ENCODE results near the gene PRKCA.
"Not testable (repeated sequence)": the region's sequence is repeated elsewhere in the genome, so short reads cannot be mapped to it uniquely, and the experiment has no call there.

The PRKCA gene

GRCh38 chr17:66381701-66382362, 79.4 kb downstream of the PRKCA start:
- H3K9me3 Mint-ChIP-seq, result no peaks in the 10 kb centered on the region
- H3K4me1 Mint-ChIP-seq (ENCODE audit: low read depth), result peaks cover 71% of the 10 kb centered on the region
- H3K27ac Mint-ChIP-seq, result peak overlapping the region; percentile 85
- no peak for DNase-seq
- H3K36me3 Mint-ChIP-seq (ENCODE audit: low read depth), result peaks cover 32% of the 10 kb centered on the region
- no peaks in the 10 kb centered on the region for H3K27me3 Mint-ChIP-seq
- H3K4me3 Mint-ChIP-seq, result no peak overlapping the region

- peak overlapping the region; percentile 52 for H3K27ac Mint-ChIP-seq
- H3K36me3 Mint-ChIP-seq (ENCODE audit: low read depth), result peaks cover 42% of the 10 kb centered on the region
- no peaks in the 10 kb centered on the region for H3K9me3 Mint-ChIP-seq
- DNase-seq, result no peak
- H3K4me1 Mint-ChIP-seq (ENCODE audit: low read depth), result peaks cover 73% of the 10 kb centered on the region
- H3K4me3 Mint-ChIP-seq, result no peak overlapping the region
- H3K27me3 Mint-ChIP-seq, result no peaks in the 10 kb centered on the region
Observed at GRCh38 chr17:66383333-66383732, 80.9 kb downstream of the PRKCA start.

GRCh38 chr17:66386498-66387351, 84.3 kb downstream of the PRKCA start:
- H3K4me3 Mint-ChIP-seq, result no peak overlapping the region
- peaks cover 72% of the 10 kb centered on the region for H3K4me1 Mint-ChIP-seq (ENCODE audit: low read depth)
- H3K27me3 Mint-ChIP-seq, result no peaks in the 10 kb centered on the region
- peaks cover 65% of the 10 kb centered on the region for H3K36me3 Mint-ChIP-seq (ENCODE audit: low read depth)
- H3K27ac Mint-ChIP-seq, result peak overlapping the region; percentile 67
- no peaks in the 10 kb centered on the region for H3K9me3 Mint-ChIP-seq
- no peak for DNase-seq

GRCh38 chr17:66387392-66387981, 85.1 kb downstream of the PRKCA start:
- no peaks in the 10 kb centered on the region for H3K27me3 Mint-ChIP-seq
- H3K4me3 Mint-ChIP-seq, result no peak overlapping the region
- H3K4me1 Mint-ChIP-seq (ENCODE audit: low read depth), result peaks cover 76% of the 10 kb centered on the region
- H3K27ac Mint-ChIP-seq, result peak overlapping the region; percentile 67
- DNase-seq, result no peak
- H3K36me3 Mint-ChIP-seq (ENCODE audit: low read depth), result peaks cover 67% of the 10 kb centered on the region
- no peaks in the 10 kb centered on the region for H3K9me3 Mint-ChIP-seq

- H3K27me3 Mint-ChIP-seq, result no peaks in the 10 kb centered on the region
- peak overlapping the region; percentile 51 for H3K27ac Mint-ChIP-seq
- H3K36me3 Mint-ChIP-seq (ENCODE audit: low read depth), result peaks cover 75% of the 10 kb centered on the region
- peaks cover 3% of the 10 kb centered on the region for H3K9me3 Mint-ChIP-seq
- H3K4me1 Mint-ChIP-seq (ENCODE audit: low read depth), result peaks cover 77% of the 10 kb centered on the region
- H3K4me3 Mint-ChIP-seq, result no peak overlapping the region
- DNase-seq, result no peak
Observed at GRCh38 chr17:66392783-66393437, 90.5 kb downstream of the PRKCA start.

GRCh38 chr17:66395961-66396360, 93.5 kb downstream of the PRKCA start:
- Mint-ChIP-seq H3K4me3 (no peak overlapping the region), H3K27ac (peak overlapping the region; percentile 65), H3K27me3 (no peaks in the 10 kb centered on the region), H3K4me1 (ENCODE audit: low read depth) (peaks cover 88% of the 10 kb centered on the region), H3K36me3 (ENCODE audit: low read depth) (peaks cover 62% of the 10 kb centered on the region), H3K9me3 (peaks cover 3% of the 10 kb centered on the region)
- no peak for DNase-seq

GRCh38 chr17:66397486-66397885, 95.1 kb downstream of the PRKCA start:
- DNase-seq, result no peak
- peaks cover 3% of the 10 kb centered on the region for H3K9me3 Mint-ChIP-seq
- H3K4me1 Mint-ChIP-seq (ENCODE audit: low read depth), result peaks cover 88% of the 10 kb centered on the region
- peaks cover 56% of the 10 kb centered on the region for H3K36me3 Mint-ChIP-seq (ENCODE audit: low read depth)
- no peaks in the 10 kb centered on the region for H3K27me3 Mint-ChIP-seq
- H3K4me3 Mint-ChIP-seq, result no peak overlapping the region
- peak overlapping the region; percentile 78 for H3K27ac Mint-ChIP-seq

- Mint-ChIP-seq H3K27ac (peak overlapping the region; percentile 78), H3K4me1 (ENCODE audit: low read depth) (peaks cover 88% of the 10 kb centered on the region), H3K36me3 (ENCODE audit: low read depth) (peaks cover 50% of the 10 kb centered on the region), H3K4me3 (peak overlapping the region; percentile 2), H3K9me3 (peaks cover 3% of the 10 kb centered on the region), H3K27me3 (no peaks in the 10 kb centered on the region)
- DNase-seq, result no peak
Observed at GRCh38 chr17:66398059-66398458, 95.6 kb downstream of the PRKCA start.

GRCh38 chr17:66398617-66399016, 96.2 kb downstream of the PRKCA start:
- no peak for DNase-seq
- H3K27ac Mint-ChIP-seq, result peak overlapping the region; percentile 83
- H3K27me3 Mint-ChIP-seq, result no peaks in the 10 kb centered on the region
- H3K4me3 Mint-ChIP-seq, result peak overlapping the region; percentile 47
- H3K36me3 Mint-ChIP-seq (ENCODE audit: low read depth), result peaks cover 44% of the 10 kb centered on the region
- H3K4me1 Mint-ChIP-seq (ENCODE audit: low read depth), result peaks cover 90% of the 10 kb centered on the region
- peaks cover 3% of the 10 kb centered on the region for H3K9me3 Mint-ChIP-seq

GRCh38 chr17:66399441-66399840, 97.0 kb downstream of the PRKCA start:
- no peaks in the 10 kb centered on the region for H3K27me3 Mint-ChIP-seq
- peaks cover 36% of the 10 kb centered on the region for H3K36me3 Mint-ChIP-seq (ENCODE audit: low read depth)

GRCh38 chr17:66400041-66400688, 97.8 kb downstream of the PRKCA start:
- not testable (repeated sequence) for H3K9me3 Mint-ChIP-seq, DNase-seq, H3K27me3 Mint-ChIP-seq
- H3K36me3 Mint-ChIP-seq (ENCODE audit: low read depth), result peaks cover 30% of the 10 kb centered on the region
- H3K4me1 Mint-ChIP-seq (ENCODE audit: low read depth), result peaks cover 91% of the 10 kb centered on the region
- peak overlapping the region; percentile 24 for H3K4me3 Mint-ChIP-seq
- peak overlapping the region; percentile 63 for H3K27ac Mint-ChIP-seq

More at GRCh38 chr17:66399441-66399840, 97.0 kb downstream of the PRKCA start:
- Mint-ChIP-seq H3K4me3 (peak overlapping the region; percentile 47), H3K4me1 (ENCODE audit: low read depth) (peaks cover 90% of the 10 kb centered on the region), H3K27ac (peak overlapping the region; percentile 83), H3K9me3 (no peaks in the 10 kb centered on the region)
- no peak for DNase-seq

GRCh38 chr17:66400698-66401097, 98.3 kb downstream of the PRKCA start:
- peak overlapping the region; percentile 63 for H3K27ac Mint-ChIP-seq
- H3K27me3 Mint-ChIP-seq, result no peaks in the 10 kb centered on the region
- DNase-seq, result no peak
- H3K9me3 Mint-ChIP-seq, result no peaks in the 10 kb centered on the region
- peaks cover 35% of the 10 kb centered on the region for H3K36me3 Mint-ChIP-seq (ENCODE audit: low read depth)
- H3K4me1 Mint-ChIP-seq (ENCODE audit: low read depth), result peaks cover 92% of the 10 kb centered on the region
- H3K4me3 Mint-ChIP-seq, result no peak overlapping the region

GRCh38 chr17:66401364-66401763, 99.0 kb downstream of the PRKCA start:
- Mint-ChIP-seq H3K4me3 (no peak overlapping the region), H3K4me1 (ENCODE audit: low read depth) (peaks cover 92% of the 10 kb centered on the region), H3K27me3 (no peaks in the 10 kb centered on the region), H3K36me3 (ENCODE audit: low read depth) (peaks cover 40% of the 10 kb centered on the region), H3K9me3 (no peaks in the 10 kb centered on the region), H3K27ac (peak overlapping the region; percentile 63)
- DNase-seq, result no peak

Data from activated T-cell treated with anti-CD3 and anti-CD28 coated beads, Interleukin-2, amount 50 U/mL, for 24 hours (primary cell).